ENCODE data around the gene GRIK1. TPM values are rescaled to one million over a fixed set of nuclear protein-coding genes. Genes with fewer than 3 reads are reported as not detected.

Gene GRIK1
- total and polyA plus RNA-seq, 3 experiments from 2014 or later = not detected

DNA sequence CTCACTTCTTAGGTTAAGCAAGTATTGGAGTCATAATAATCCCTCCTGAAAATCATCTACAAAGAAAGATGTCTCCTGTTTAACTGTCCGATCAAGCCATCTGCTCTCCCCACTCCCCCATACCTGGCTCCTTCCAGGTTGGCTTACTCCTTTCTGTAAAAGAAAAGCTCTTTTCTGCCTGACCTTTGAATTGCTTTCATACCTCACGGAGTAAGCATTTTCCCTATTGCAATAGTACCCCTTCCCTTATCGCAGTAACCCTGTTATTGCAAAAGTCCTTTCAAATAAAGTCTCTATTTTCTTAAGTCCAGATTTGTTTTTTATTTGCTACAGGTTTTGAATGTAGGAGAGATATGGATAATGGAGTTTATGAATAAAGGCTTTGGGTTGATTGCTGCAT is 150.4 kb downstream of the GRIK1 start:
- POLR2A ChIA-PET = no interaction called here

DNA sequence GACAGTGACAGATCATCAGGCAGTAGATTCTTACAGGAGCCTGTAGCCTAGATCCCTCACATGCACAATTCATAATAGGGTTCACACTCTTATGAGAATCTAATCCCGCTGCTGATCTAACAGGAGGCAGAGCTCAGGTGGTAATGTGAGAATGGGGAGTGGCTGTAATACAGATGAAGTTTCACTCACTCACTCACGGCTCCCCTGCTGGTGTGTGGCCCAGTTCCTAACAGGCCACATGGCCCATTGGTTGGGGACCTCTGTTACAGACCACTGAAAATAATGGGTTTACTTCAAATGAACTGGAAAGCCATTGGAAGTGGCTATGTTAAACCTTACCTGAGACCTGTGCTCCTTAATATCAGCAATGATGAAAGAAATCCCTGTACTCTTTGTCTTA is 151.0 kb downstream of the GRIK1 start:
- no peaks in the 10 kb centered on the region for H3K4me1 Mint-ChIP-seq
- H3K9me3 Mint-ChIP-seq = peaks cover 0 to 2% (median 0%) of the 10 kb centered on the region in 5 donors
- Histone ChIP-seq H3K4me3 (ENCODE audit: low read length) (no peak overlapping the region), H3K27ac (ENCODE audit: low read depth, low read length) (no peak overlapping the region), H3K4me1 (ENCODE audit: insufficient read depth, low read length) (no peaks in the 10 kb centered on the region), H3K36me3 (ENCODE audit: insufficient read depth, low read length) (no peaks in the 10 kb centered on the region), H3K9me3 (ENCODE audit: low read length) (no peaks in the 10 kb centered on the region), H3K27me3 (ENCODE audit: insufficient read depth, low read length, poor library complexity, severe bottlenecking) (no peaks in the 10 kb centered on the region)
- POLR2A ChIA-PET = no interaction called here
- H3K36me3 Mint-ChIP-seq = no peaks in the 10 kb centered on the region
- H3K27ac Mint-ChIP-seq = no peak overlapping the region
- CTCF ChIA-PET = no interaction called here
- no peak for DNase-seq
- H3K27me3 Mint-ChIP-seq = no peaks in the 10 kb centered on the region
- H3K4me3 Mint-ChIP-seq = no peak overlapping the region

More for the DNA sequence above, 150.4 kb downstream of the GRIK1 start:
- H3K36me3 ChIP-seq (ENCODE audit: insufficient read depth, low read length) = no peaks in the 10 kb centered on the region
- no peak overlapping the region for H3K27ac Mint-ChIP-seq
- H3K9me3 ChIP-seq (ENCODE audit: low read length) = no peaks in the 10 kb centered on the region
- no peaks in the 10 kb centered on the region for H3K27me3 Mint-ChIP-seq
- H3K4me3 Mint-ChIP-seq = no peak overlapping the region
- CTCF ChIA-PET = no interaction called here
- DNase-seq = no peak
- no peak overlapping the region for H3K27ac ChIP-seq (ENCODE audit: low read depth, low read length)
- no peaks in the 10 kb centered on the region for H3K4me1 Mint-ChIP-seq
- H3K4me1 ChIP-seq (ENCODE audit: insufficient read depth, low read length) = no peaks in the 10 kb centered on the region
- H3K27me3 ChIP-seq (ENCODE audit: insufficient read depth, low read length, poor library complexity, severe bottlenecking) = no peaks in the 10 kb centered on the region
- no peaks in the 10 kb centered on the region for H3K36me3 Mint-ChIP-seq
- H3K4me3 ChIP-seq (ENCODE audit: low read length) = no peak overlapping the region
- no peaks in the 10 kb centered on the region for H3K9me3 Mint-ChIP-seq

DNA sequence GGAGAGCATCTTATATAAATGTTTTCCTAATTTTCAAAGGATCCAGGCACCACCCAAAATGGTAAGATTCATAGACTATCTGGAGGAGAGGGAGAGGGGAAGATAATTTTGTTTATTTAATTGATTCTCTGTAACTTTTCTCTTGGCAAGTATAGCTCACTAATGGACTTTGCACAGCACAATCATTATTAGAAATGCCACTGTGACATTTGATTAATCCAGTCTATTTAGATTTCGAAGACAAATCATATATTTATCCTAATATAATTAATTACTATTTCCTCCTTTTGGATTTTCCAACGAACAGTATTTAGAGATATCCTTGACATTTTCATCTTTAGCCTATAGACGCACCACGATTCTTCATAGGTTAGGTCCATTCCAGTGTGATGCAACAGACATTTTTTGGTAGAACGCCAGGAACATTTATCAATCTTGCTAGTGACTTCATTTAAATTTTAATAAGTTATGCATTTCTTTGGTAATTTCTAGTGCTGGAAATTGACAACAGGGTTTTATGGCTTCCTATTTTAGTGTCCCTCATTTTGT is 152.4 kb downstream of the GRIK1 start:
- Mint-ChIP-seq H3K9me3 (peaks cover 0 to 2% (median 0%) of the 10 kb centered on the region in 5 donors), H3K36me3 (no peaks in the 10 kb centered on the region), H3K4me1 (no peaks in the 10 kb centered on the region), H3K27ac (no peak overlapping the region), H3K27me3 (no peaks in the 10 kb centered on the region), H3K4me3 (no peak overlapping the region)
- Histone ChIP-seq H3K27me3 (ENCODE audit: insufficient read depth, low read length, poor library complexity, severe bottlenecking) (no peaks in the 10 kb centered on the region), H3K4me1 (ENCODE audit: insufficient read depth, low read length) (no peaks in the 10 kb centered on the region), H3K4me3 (ENCODE audit: low read length) (no peak overlapping the region), H3K27ac (ENCODE audit: low read depth, low read length) (no peak overlapping the region), H3K36me3 (ENCODE audit: insufficient read depth, low read length) (no peaks in the 10 kb centered on the region), H3K9me3 (ENCODE audit: low read length) (no peaks in the 10 kb centered on the region)
- ChIA-PET POLR2A (no interaction called here), CTCF (no interaction called here)
- DNase-seq = no peak

DNA sequence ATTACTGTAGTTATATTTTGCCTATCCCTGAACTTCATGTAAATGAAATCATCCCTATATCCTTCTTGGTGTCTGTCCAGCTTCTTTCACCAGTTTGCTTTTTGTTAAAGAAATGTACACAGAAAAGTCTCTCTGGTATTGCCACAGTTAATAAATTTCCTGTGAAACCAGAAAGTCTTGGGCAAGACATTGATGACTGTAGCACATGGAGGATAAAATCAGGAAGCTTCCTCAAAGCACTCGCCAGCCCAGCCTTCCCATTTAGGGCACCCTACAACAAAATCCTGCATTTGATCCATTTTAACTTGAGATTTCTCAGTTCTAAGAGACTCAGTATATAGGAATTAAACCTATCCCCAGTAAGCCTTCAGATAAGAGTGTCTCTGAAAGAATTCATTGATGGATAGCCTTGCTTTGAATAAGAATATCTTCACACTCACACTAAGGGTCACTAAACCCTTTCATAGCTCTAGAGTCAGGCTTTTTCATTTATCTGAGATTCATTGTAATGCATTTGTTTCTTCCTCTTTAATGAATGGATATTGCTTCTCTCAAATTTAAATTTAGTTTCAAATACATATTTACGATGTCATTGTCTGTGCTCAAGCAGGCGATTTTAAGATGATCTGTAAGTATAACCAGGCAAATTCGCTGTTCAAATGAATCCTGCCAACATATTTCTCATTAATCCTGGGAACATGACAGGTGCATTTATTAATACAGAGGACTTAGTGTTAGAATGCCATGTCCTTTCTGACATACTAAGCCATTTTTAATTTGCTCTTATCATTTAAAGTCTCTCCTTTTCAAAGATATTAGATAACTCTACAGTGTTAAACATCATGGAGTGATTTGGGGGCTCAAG is 153.1 kb downstream of the GRIK1 start:
- ChIA-PET CTCF (no interaction called here), POLR2A (no interaction called here)
- Histone ChIP-seq H3K4me1 (ENCODE audit: insufficient read depth, low read length) (no peaks in the 10 kb centered on the region), H3K27me3 (ENCODE audit: insufficient read depth, low read length, poor library complexity, severe bottlenecking) (no peaks in the 10 kb centered on the region), H3K9me3 (ENCODE audit: low read length) (no peaks in the 10 kb centered on the region), H3K4me3 (ENCODE audit: low read length) (no peak overlapping the region), H3K36me3 (ENCODE audit: insufficient read depth, low read length) (no peaks in the 10 kb centered on the region), H3K27ac (ENCODE audit: low read depth, low read length) (no peak overlapping the region)
- Mint-ChIP-seq H3K27ac (no peak overlapping the region), H3K27me3 (no peaks in the 10 kb centered on the region), H3K36me3 (no peaks in the 10 kb centered on the region), H3K4me1 (no peaks in the 10 kb centered on the region), H3K4me3 (no peak overlapping the region), H3K9me3 (peaks cover 0 to 2% (median 0%) of the 10 kb centered on the region in 5 donors)
- DNase-seq = no peak

DNA sequence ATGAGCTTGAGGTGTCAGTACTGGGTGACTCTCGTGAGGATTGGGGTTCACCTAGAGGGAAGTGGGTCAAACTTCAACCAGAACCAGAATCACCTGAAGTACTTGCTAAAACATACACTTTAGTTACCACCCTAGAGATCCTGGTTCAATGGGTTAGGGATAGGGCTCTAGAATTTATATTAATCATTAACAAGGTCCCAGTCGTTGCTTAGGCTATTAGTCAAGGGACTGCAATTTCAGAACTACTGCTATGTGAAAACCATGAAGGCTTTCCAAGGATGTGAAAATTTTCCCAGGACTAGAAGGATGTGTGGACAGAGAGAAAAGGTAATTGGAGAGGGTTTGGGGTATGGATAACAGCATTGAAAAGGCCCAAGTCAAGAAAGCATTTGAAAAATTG is 162.6 kb downstream of the GRIK1 start:
- peaks cover 0 to 1% of the 10 kb centered on the region in 2 donors for H3K27me3 Mint-ChIP-seq
- H3K36me3 Mint-ChIP-seq = no peaks in the 10 kb centered on the region
- Histone ChIP-seq H3K36me3 (ENCODE audit: insufficient read depth, low read length) (no peaks in the 10 kb centered on the region), H3K4me1 (ENCODE audit: insufficient read depth, low read length) (no peaks in the 10 kb centered on the region), H3K27ac (ENCODE audit: low read depth, low read length) (no peak overlapping the region), H3K4me3 (ENCODE audit: low read length) (no peak overlapping the region), H3K9me3 (ENCODE audit: low read length) (no peaks in the 10 kb centered on the region), H3K27me3 (ENCODE audit: insufficient read depth, low read length, poor library complexity, severe bottlenecking) (no peaks in the 10 kb centered on the region)
- ChIA-PET CTCF (no interaction called here), POLR2A (no interaction called here)
- H3K9me3 Mint-ChIP-seq = peaks cover 0 to 3% (median 0%) of the 10 kb centered on the region in 5 donors
- no peaks in the 10 kb centered on the region for H3K4me1 Mint-ChIP-seq
- no peak overlapping the region for H3K4me3 Mint-ChIP-seq
- DNase-seq = no peak
- no peak overlapping the region for H3K27ac Mint-ChIP-seq

DNA sequence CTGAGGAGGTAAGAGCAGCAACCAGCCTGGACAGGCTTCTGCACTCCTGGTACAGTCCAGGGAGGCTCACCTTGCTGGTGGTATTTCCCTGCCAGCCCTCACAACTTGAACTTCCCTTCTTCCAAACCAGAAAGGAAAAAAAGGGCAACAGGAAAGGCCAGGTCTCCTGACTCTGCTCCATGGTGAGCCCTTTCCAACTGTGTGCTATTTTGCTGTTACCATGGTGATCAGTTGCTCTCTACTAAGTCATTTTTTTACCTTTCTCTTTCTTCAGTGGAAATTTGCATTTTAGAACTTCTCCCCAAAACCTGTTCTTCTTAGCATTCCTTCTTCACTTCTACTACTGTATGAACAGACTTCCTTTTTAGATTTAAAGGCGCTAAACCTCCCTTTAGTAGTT is 164.3 kb downstream of the GRIK1 start:
- Mint-ChIP-seq H3K36me3 (no peaks in the 10 kb centered on the region), H3K27ac (no peak overlapping the region), H3K4me1 (no peaks in the 10 kb centered on the region), H3K4me3 (no peak overlapping the region), H3K9me3 (peaks cover 0 to 3% (median 0%) of the 10 kb centered on the region in 5 donors), H3K27me3 (no peaks in the 10 kb centered on the region)
- Histone ChIP-seq H3K4me1 (ENCODE audit: insufficient read depth, low read length) (no peaks in the 10 kb centered on the region), H3K27ac (ENCODE audit: low read depth, low read length) (no peak overlapping the region), H3K27me3 (ENCODE audit: insufficient read depth, low read length, poor library complexity, severe bottlenecking) (no peaks in the 10 kb centered on the region), H3K36me3 (ENCODE audit: insufficient read depth, low read length) (no peaks in the 10 kb centered on the region), H3K4me3 (ENCODE audit: low read length) (no peak overlapping the region), H3K9me3 (ENCODE audit: low read length) (no peaks in the 10 kb centered on the region)
- CTCF ChIA-PET = no interaction called here
- no peak for DNase-seq
- POLR2A ChIA-PET = no interaction called here

DNA sequence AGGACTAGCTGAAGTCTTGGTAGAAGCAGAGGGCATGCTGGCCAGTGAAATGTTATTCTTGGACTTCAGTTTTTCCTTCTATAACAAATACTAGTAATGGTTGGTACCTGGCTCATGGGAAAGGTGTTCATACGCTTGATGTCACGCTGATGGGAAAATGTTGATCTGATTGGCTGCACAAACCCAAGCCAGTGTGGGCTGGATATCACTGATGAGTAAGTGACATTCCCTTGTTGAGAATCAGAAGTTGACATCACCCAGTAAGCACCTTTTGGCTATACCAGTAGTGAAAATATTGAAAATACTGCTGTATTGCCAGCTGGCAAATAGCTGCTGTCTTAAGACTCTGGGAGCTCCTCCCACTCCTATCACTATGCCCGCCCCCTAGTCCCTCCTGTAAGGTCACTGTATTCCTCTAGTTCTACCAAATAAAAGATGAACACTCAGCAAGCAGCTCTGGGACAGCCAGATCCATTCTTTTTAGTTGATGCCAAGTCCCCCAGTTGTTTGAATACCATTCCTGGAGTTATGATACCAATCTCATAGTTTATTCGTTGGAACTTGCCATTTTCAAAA is 168.2 kb downstream of the GRIK1 start:
- H3K27me3 ChIP-seq (ENCODE audit: insufficient read depth, low read length, poor library complexity, severe bottlenecking) = no peaks in the 10 kb centered on the region
- CTCF ChIA-PET = no interaction called here
- H3K36me3 Mint-ChIP-seq = no peaks in the 10 kb centered on the region
- no peak overlapping the region for H3K4me3 Mint-ChIP-seq
- H3K9me3 Mint-ChIP-seq = peaks cover 0 to 2% (median 0%) of the 10 kb centered on the region in 5 donors
- no peak overlapping the region for H3K27ac ChIP-seq (ENCODE audit: low read depth, low read length)
- no peak for DNase-seq
- no peaks in the 10 kb centered on the region for H3K36me3 ChIP-seq (ENCODE audit: insufficient read depth, low read length)
- no peak overlapping the region for H3K4me3 ChIP-seq (ENCODE audit: low read length)
- POLR2A ChIA-PET = no interaction called here
- no peaks in the 10 kb centered on the region for H3K4me1 Mint-ChIP-seq
- H3K27ac Mint-ChIP-seq = no peak overlapping the region
- H3K27me3 Mint-ChIP-seq = no peaks in the 10 kb centered on the region
- H3K4me1 ChIP-seq (ENCODE audit: insufficient read depth, low read length) = no peaks in the 10 kb centered on the region
- H3K9me3 ChIP-seq (ENCODE audit: low read length) = no peaks in the 10 kb centered on the region

DNA sequence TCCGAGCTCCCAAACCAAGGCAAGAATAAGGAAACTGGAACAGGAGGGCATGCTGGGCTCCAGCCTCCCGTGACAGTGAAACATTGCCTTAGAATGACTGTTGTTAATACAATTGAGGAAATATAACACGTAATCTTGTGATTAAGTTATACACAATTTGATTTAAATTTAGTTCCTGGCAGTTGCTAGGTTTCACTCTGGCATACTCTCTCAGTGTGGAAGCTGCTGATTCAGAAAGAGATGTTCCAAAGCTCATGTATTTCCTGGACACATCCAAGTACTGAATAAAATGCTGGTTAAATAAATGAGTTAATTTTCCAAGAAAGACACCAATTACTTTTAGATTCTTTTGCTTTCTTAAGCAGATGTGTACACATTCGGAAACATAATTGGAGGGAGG is 176.1 kb downstream of the GRIK1 start:
- ChIA-PET CTCF (no interaction called here), POLR2A (no interaction called here)
- Histone ChIP-seq H3K9me3 (ENCODE audit: low read length) (no peaks in the 10 kb centered on the region), H3K36me3 (ENCODE audit: insufficient read depth, low read length) (no peaks in the 10 kb centered on the region), H3K4me1 (ENCODE audit: insufficient read depth, low read length) (no peaks in the 10 kb centered on the region), H3K4me3 (ENCODE audit: low read length) (no peak overlapping the region), H3K27ac (ENCODE audit: low read depth, low read length) (no peak overlapping the region), H3K27me3 (ENCODE audit: insufficient read depth, low read length, poor library complexity, severe bottlenecking) (no peaks in the 10 kb centered on the region)
- Mint-ChIP-seq H3K4me3 (no peak overlapping the region), H3K36me3 (no peaks in the 10 kb centered on the region), H3K9me3 (peaks cover 0 to 2% (median 0%) of the 10 kb centered on the region in 5 donors), H3K27ac (no peak overlapping the region), H3K27me3 (no peaks in the 10 kb centered on the region), H3K4me1 (no peaks in the 10 kb centered on the region)
- DNase-seq = no peak

Measured in CD8-positive, alpha-beta memory T cell (primary cell).